Psoas muscle (tissue), 8 donors: Measurements from ENCODE around the gene EQTN. TPM values are rescaled to one million over a fixed set of nuclear protein-coding genes. Genes with fewer than 3 reads are reported as not detected.

Source experiments
- ATAC-seq, 4 donors: fragments of 200-7000 bp; cut with Tn5 transposase; one replicate each; pipeline ENCODE4 v1.9.1; 2020; ENCODE audit warnings: moderate library complexity in 3 of 4, mild to moderate bottlenecking in 2 of 4
- DNase-seq, 2 donors: peaks; one replicate each; pipeline ENCODE4 v3.0.0-alpha.2; 2020
- H3K27ac ChIP-seq: fragments of 200-600 bp; one replicate; pipeline ENCODE4 v1.8.0; 2022
- H3K27me3 ChIP-seq, 3 donors: fragments of 200-600 bp in 1 of 3; one replicate each; pipeline versions ENCODE4 v1.6.1 to v1.8.0; 2013 to 2022; ENCODE audit warnings: low read length in 2 of 3, mild to moderate bottlenecking in 2 of 3, moderate library complexity in 1 of 3; ENCODE audit not compliant: insufficient read depth in 3 of 3
- H3K36me3 ChIP-seq, 2 donors: fragments of 200-600 bp in 1 of 2; one replicate each; pipeline versions ENCODE4 v1.6.1 to v1.8.0; 2013 to 2022; ENCODE audit warnings: low read depth in 1 of 2, mild to moderate bottlenecking in 1 of 2, moderate library complexity in 1 of 2; ENCODE audit not compliant: insufficient read depth in 1 of 2
- H3K4me1 ChIP-seq: fragments of 200-600 bp; one replicate; pipeline ENCODE4 v1.8.0; 2022
- H3K4me3 ChIP-seq: fragments of 200-600 bp; one replicate; pipeline ENCODE4 v1.8.0; 2022; ENCODE audit warnings: mild to moderate bottlenecking
- H3K9me3 ChIP-seq: fragments of 200-600 bp; one replicate; pipeline ENCODE4 v1.8.0; 2022
- CTCF ChIP-seq: fragments of 200-600 bp; IDR thresholded peaks from one replicate; pipeline ENCODE4 v1.8.0; 2022; ENCODE audit warnings: antibody characterized with exemption
- WGBS, 3 donors: extraction: QIAGEN DNeasy Blood & Tissue Kit; methylation state at CpG; one replicate each; pipeline versions ENCODE4 v1.1.6 to v1.1.7; 2013; 5-methylcytosine and 5-hydroxymethylcytosine counted together
- intact Hi-C, 2 donors: fragments of 100-400 bp; cut with DNase I; formaldehyde crosslinking; loops; one replicate each; pipeline versions ENCODE4 v1.11.0 to v1.14.2; 2022
- polyA plus RNA-seq, 3 donors: library from polyadenylated mRNA; stranded (reverse); fragments of 200-250 nt; gene quantifications; one replicate each; pipeline ENCODE4 v1.2.3, GENCODE V29; 2013
- total RNA-seq, 4 donors: library from RNA; stranded (reverse); fragmentation: NEBNext Ultra II Directional in 2 of 4; extraction: Animal tissue kit (Norgen Biotek cat#: 25700) in 2 of 4; gene quantifications; one replicate each; pipeline versions ENCODE4 v1.2.1 to v1.2.4, GENCODE V29; 2021 to 2023
- donor health status: healthy with polysubstance abuse.
- donor health status: DM: no; HTN: no; CAD: no; lungs with moderate emphysema.
- donor health status: Bipolar disorder and iron deficiency.
- donor health status: healthy.
- donor health status: DM: yes; HTN: yes; CAD: no.
- donor health status: DM: no; HTN: no; CAD: no.
- donor health status: DM: no; HTN: no; CAD: no.
- donor health status: DM: yes; HTN: yes; CAD: no.

Gene EQTN
- total and polyA plus RNA-seq, 7 donors = not detected

- DNase-seq (no peak), ATAC-seq (no peak)
- Histone ChIP-seq H3K9me3 (no peaks in the 10 kb centered on the region), H3K27ac (no peak overlapping the region), H3K4me1 (no peaks in the 10 kb centered on the region), H3K27me3 (no peaks in the 10 kb centered on the region), H3K4me3 (no peak overlapping the region), H3K36me3 (no peaks in the 10 kb centered on the region)
- 86 to 90% (median 89%) methylated on average over 2 of the region's 2 CpGs for WGBS, 3 donors
- intact Hi-C loops = no loop called here
- TF ChIP-seq CTCF = no peak
Observed at GRCh38 chr9:27311184-27311583, 14.2 kb upstream of the EQTN start.

DNA sequence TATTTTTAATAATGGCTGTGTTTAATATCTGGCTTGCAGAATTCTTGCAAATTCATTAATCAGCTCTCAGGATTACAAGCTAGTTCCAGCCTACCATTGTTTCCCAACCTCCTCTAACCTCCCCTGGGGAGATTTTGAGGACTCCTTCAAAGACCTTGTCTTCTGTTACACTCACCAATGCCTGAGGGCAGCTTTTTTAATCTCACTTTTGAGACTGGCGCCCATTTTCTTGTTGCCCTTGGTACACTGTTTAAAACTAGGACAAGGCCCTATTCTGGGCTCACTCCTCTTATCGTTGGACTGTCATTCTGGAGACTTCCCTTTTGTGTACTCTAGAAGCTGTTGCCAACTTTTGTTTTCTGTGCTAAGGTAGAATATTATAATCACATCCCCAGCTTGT is 13.6 kb upstream of the EQTN start:
- intact Hi-C loops = no loop called here
- H3K4me1 ChIP-seq = no peaks in the 10 kb centered on the region
- no peak overlapping the region for H3K27ac ChIP-seq
- no peaks in the 10 kb centered on the region for H3K36me3 ChIP-seq
- ATAC-seq = no peak
- H3K27me3 ChIP-seq = no peaks in the 10 kb centered on the region
- TF ChIP-seq CTCF = no peak
- no peak overlapping the region for H3K4me3 ChIP-seq
- WGBS, 3 donors = 56 to 79% (median 66%) methylated on average over 2 of the region's 2 CpGs
- DNase-seq = no peak
- H3K9me3 ChIP-seq = no peaks in the 10 kb centered on the region

GRCh38 chr9:27308691-27309390 is 11.9 kb upstream of the EQTN start:
- Histone ChIP-seq H3K36me3 (no peaks in the 10 kb centered on the region), H3K27ac (no peak overlapping the region), H3K27me3 (no peaks in the 10 kb centered on the region), H3K9me3 (no peaks in the 10 kb centered on the region), H3K4me1 (no peaks in the 10 kb centered on the region), H3K4me3 (no peak overlapping the region)
- 79 to 83% (median 80%) methylated on average over 4 of the region's 4 CpGs for WGBS, 3 donors
- intact Hi-C loops = no loop called here
- TF ChIP-seq CTCF = no peak
- no peak for ATAC-seq
- DNase-seq = no peak

GRCh38 chr9:27304521-27304920 is 7.6 kb upstream of the EQTN start:
- H3K36me3 ChIP-seq = no peaks in the 10 kb centered on the region
- H3K4me1 ChIP-seq = no peaks in the 10 kb centered on the region
- no peak for TF ChIP-seq CTCF
- H3K4me3 ChIP-seq = no peak overlapping the region
- intact Hi-C loops = no loop called here
- ATAC-seq = no peak
- no peaks in the 10 kb centered on the region for H3K27me3 ChIP-seq
- no peaks in the 10 kb centered on the region for H3K9me3 ChIP-seq
- no peak overlapping the region for H3K27ac ChIP-seq
- no peak for DNase-seq
- WGBS, 3 donors = 68 to 94% (median 77%) methylated on average over 1 of the region's 1 CpG

DNA sequence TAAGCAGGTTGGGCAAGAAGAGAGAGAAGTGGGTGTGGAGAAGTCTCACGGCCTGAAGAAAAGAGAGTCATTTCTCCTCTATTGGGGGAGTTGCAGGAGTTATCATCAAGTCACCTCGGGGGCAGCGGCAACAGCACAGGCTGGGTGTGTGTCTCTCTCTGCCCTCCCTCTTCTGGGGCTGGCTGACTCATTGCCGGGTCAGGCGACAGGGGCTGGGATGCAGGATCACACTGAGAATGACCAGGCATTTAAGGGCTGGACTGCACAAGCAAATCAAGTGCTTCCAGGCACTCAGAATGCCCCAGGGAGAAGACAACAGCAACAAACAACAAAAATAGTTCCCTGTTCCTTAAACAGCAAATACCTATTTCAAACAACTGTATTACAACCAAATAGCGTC is 6.3 kb upstream of the EQTN start:
- no peak for ATAC-seq
- WGBS, 3 donors = 40 to 58% (median 42%) methylated on average over 5 to 6 of the region's 6 CpGs
- no peaks in the 10 kb centered on the region for H3K27me3 ChIP-seq

More for the DNA sequence above, 6.3 kb upstream of the EQTN start:
- Histone ChIP-seq H3K4me1 (no peaks in the 10 kb centered on the region), H3K27ac (no peak overlapping the region), H3K4me3 (no peak overlapping the region), H3K9me3 (no peaks in the 10 kb centered on the region), H3K36me3 (no peaks in the 10 kb centered on the region)
- peak in 1 of 2 donors; percentile 16 for DNase-seq
- intact Hi-C loops = no loop called here
- TF ChIP-seq CTCF = no peak
